ENCODE data around the gene REXO5.

DNA sequence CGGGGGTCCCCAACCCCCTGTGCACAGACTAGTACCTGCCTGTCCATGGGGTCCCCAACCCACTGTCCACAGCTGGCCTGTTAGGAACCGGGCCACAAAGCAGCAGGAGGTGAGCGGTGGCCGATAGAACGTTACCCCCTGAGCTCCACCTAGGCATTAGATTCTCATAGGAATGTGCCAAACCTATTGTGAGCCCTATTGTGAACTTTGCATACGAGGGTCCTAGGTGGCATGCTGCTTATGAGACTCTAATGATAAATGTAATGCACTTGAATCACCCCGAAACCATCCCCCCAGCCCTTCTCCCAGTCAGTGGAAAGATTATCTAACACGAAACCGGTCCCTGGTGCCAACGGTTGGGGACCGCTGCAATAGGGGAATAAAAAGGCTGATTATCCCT lies 1.5 kb downstream of the REXO5 start:
- no peak for TF ChIP-seq EP300 (IDR thresholded peaks at IDR 0.05)
- TF ChIP-seq, protein P1, sequence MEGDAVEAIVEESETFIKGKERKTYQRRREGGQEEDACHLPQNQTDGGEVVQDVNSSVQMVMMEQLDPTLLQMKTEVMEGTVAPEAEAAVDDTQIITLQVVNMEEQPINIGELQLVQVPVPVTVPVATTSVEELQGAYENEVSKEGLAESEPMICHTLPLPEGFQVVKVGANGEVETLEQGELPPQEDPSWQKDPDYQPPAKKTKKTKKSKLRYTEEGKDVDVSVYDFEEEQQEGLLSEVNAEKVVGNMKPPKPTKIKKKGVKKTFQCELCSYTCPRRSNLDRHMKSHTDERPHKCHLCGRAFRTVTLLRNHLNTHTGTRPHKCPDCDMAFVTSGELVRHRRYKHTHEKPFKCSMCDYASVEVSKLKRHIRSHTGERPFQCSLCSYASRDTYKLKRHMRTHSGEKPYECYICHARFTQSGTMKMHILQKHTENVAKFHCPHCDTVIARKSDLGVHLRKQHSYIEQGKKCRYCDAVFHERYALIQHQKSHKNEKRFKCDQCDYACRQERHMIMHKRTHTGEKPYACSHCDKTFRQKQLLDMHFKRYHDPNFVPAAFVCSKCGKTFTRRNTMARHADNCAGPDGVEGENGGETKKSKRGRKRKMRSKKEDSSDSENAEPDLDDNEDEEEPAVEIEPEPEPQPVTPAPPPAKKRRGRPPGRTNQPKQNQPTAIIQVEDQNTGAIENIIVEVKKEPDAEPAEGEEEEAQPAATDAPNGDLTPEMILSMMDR (IDR thresholded peaks at IDR 0.05), result no peak
